Stomach (tissue), 4 donors: ENCODE measurements around the gene KASH5.

ENCODE experiments used
- POLR2A ChIP-seq, 4 donors: fragments of 450-650 bp; IDR thresholded peaks; one replicate each; pipeline ENCODE4 v1.6.1; 2016; ENCODE audit warnings: antibody characterized with exemption in 4 of 4, control low read depth in 2 of 4, mild to moderate bottlenecking in 1 of 4, moderate library complexity in 1 of 4
- TF ChIP-seq, protein P1 (sequence below), 7 experiments: fragments of 450-650 bp in 4 of 7; fragments of 200-600 bp in 3 of 7; sonication (generic) in 3 of 7; IDR thresholded peaks; one replicate each; pipeline ENCODE4 v1.5.1; 2016 to 2019; ENCODE audit warnings: antibody characterized with exemption in 7 of 7, control low read depth in 2 of 7, mild to moderate bottlenecking in 1 of 7

DNA sequence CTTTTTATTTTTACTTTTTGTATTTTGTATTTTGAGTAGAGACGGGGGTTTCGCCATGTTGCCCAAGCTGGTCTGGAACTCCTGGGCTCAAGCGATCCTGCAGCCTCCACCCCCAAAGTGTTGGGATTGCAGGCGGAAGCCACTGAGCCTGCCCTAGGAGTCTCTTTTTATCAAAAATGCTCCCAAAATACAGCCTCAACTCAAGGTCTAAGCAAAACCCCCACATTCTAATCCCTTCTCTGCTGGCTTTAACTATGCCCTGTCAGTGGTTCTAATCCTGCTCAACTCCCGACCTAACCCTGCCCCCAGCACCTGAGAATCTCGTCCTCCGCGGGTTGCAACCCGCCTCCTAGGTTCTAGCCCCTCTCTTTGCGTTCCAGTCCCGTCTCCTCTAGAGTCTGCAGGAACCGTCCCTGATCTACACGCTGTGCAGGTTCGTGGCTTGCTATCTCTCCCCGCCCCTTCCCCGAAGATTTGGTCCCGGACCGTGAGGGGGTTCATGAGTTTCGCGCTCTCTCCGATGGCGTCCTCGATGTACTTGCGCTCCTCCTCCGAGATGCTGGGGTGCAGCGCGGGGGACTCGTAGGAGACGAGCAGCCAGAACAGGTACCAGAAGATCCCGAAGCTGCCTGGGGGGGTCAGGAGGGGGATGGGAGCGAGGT is 45.3 kb downstream of the KASH5 start:
- TF ChIP-seq, protein P1, sequence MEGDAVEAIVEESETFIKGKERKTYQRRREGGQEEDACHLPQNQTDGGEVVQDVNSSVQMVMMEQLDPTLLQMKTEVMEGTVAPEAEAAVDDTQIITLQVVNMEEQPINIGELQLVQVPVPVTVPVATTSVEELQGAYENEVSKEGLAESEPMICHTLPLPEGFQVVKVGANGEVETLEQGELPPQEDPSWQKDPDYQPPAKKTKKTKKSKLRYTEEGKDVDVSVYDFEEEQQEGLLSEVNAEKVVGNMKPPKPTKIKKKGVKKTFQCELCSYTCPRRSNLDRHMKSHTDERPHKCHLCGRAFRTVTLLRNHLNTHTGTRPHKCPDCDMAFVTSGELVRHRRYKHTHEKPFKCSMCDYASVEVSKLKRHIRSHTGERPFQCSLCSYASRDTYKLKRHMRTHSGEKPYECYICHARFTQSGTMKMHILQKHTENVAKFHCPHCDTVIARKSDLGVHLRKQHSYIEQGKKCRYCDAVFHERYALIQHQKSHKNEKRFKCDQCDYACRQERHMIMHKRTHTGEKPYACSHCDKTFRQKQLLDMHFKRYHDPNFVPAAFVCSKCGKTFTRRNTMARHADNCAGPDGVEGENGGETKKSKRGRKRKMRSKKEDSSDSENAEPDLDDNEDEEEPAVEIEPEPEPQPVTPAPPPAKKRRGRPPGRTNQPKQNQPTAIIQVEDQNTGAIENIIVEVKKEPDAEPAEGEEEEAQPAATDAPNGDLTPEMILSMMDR (IDR thresholded peaks at IDR 0.05), result no peak
- no peak for TF ChIP-seq POLR2A (IDR thresholded peaks at IDR 0.05)
